GM12874 (cell line): Measurements from ENCODE around the gene GPR153.

Experiments used
- TF ChIP-seq, protein P1 (sequence below): IDR thresholded peaks from 2 replicates; pipeline ENCODE4 v1.5.1; 2011; ENCODE audit warnings: low read depth, mild to moderate bottlenecking, control low read depth, low read length, moderate library complexity; ENCODE audit not compliant: insufficient read depth

The GPR153 gene

DNA sequence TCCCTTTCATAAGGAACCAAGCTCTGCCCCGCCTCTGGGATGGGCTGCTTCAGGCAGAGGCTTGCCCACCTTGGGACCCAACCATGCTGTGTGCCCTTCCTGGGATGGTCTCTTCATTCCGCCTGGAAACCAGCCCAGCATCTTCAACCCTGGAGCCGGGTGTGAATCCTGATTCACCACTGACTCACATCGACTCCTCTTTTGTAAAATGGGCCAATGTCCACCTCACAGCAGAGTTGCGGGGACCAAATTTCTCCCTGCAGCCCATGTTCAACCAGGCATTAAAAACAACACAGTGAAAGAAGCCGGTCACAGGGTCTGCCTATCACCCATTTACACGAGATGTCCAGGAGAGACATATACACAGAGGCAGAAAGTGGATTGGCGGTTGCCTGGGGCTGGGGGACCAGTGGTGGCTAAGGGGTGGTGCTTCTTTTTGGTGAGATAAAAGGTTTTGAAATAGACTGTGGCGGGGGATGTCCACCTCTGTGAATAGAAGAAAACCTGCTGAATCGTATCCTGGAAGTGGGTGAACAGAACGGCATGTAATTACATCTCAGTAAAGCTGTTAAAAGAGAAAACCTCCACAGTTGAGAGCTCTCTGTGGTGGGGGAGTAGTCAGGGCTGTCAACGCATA is 6.9 kb upstream of the GPR153 start:
- TF ChIP-seq, protein P1, sequence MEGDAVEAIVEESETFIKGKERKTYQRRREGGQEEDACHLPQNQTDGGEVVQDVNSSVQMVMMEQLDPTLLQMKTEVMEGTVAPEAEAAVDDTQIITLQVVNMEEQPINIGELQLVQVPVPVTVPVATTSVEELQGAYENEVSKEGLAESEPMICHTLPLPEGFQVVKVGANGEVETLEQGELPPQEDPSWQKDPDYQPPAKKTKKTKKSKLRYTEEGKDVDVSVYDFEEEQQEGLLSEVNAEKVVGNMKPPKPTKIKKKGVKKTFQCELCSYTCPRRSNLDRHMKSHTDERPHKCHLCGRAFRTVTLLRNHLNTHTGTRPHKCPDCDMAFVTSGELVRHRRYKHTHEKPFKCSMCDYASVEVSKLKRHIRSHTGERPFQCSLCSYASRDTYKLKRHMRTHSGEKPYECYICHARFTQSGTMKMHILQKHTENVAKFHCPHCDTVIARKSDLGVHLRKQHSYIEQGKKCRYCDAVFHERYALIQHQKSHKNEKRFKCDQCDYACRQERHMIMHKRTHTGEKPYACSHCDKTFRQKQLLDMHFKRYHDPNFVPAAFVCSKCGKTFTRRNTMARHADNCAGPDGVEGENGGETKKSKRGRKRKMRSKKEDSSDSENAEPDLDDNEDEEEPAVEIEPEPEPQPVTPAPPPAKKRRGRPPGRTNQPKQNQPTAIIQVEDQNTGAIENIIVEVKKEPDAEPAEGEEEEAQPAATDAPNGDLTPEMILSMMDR = no peak

DNA sequence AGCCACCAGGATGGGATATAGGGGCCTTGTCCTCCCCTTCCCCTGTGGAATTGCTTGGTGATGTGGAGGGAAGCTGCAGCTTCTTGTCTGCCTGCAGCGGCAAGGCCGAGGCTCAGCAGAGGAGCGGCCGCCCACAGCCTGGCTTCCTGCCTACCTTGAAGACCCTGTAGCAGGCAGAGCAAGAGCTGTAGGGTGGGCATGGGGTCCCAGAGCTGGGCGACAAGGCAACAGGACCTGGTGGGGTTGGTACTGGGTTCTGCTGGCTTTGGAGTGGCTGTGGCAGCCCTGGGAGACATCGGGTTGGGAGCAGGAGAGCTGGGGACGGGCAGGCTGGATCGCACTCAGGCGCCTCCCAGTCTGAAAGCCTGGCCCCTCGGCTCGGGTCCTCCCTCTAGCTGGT is 5.7 kb upstream of the GPR153 start:
- TF ChIP-seq, protein P1 = no peak

DNA sequence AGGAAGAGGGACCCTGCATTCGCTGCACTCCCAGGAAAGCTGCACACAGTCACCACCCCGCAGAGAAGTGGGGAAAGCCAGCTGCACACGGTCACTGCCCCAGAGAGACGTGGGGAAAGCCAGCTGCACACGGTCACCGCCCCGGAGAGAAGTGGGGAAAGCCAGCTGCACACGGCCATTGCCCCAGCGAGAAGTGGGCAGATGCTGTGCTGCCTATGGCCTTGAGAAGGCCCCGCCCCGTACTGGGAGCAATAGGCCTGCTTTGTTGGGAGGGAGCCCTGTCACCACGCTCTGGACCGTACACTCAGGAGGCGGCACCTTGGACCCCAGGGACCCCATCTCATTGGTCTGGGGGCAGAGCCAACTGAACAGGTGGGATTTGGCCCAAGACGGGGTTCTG is 4.3 kb upstream of the GPR153 start:
- TF ChIP-seq, protein P1 = no peak

DNA sequence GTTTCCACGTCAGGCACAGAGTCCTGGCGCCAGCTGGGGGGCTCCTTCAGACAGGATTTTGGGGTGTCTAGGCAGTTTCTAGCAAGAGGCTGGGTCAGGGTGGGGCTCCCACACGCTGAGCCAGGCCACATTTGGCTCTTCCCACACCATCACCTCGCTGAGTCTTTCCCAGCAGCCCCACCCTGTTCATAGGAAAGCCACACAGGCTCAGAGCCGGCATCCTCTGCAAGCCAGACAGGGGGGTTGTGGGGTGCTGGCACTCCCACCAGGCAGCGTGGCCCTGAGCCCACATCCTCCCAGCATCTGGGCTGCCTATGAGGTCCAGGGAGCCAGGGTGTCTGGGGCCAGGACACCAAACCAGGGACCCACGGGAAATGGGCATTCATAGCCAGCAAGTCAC is 2.8 kb upstream of the GPR153 start:
- TF ChIP-seq, protein P1 = no peak

DNA sequence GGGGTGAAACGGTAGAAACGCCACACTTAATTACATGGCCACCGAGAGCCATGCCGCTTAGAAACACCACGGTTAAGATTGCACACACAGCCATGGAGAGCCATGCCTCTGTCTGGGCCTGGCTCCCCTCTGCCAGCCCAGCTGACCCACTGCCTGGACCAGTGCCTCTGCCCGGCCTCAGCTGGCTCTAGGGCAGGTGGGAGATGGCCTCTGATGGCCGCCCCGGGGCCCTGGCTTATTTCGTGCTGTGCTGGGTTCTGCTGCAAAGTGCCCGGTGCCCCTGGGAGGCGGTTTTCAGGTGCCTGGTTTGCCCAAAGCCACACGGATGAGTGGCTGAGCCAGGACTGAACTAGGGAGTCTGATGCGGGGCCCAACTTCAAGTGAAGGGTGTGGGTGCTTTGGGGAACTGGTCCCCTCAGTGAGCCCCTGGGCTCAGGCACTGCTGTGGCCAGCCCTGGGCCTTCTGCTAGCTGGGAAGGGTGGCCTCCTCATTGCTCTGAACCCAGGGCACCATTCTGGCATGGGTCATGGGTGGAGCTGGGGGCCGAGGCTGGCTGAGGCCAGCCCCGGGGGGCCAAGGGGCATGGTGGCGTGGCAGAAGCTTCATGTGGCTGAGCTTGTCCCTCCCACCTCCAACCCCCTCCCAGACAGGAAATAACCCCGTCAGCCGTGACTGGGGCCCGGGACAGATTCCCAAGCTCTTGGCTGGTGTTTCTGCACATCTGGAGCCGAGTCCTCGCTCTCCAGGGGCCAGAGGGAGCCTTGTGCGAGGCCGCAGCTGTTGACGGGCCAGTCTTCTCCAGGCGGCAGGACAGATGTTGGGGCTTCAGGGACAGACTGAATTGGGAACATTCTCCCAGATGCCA is 1.9 kb upstream of the GPR153 start:
- TF ChIP-seq, protein P1 = no peak

DNA sequence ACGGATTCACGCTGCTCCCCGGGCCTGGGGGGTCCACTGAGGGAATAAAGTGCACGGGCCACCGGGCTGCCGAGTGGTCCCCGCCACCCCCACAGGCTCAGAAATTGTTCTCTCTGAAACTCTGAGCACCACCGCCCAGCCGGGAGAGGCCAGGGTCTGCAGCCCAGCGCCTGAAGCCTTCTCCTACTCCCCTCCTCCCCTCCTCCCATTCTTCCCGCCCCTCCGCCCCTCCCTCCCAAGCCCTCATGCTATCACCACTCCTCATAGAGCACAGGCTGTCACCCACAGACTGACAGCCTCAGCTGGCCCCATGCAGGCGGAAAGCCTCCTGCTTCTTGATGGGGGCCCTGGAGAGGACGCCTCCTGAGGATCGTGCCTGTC is 707 bp upstream of the GPR153 start:
- TF ChIP-seq, protein P1 = no peak

DNA sequence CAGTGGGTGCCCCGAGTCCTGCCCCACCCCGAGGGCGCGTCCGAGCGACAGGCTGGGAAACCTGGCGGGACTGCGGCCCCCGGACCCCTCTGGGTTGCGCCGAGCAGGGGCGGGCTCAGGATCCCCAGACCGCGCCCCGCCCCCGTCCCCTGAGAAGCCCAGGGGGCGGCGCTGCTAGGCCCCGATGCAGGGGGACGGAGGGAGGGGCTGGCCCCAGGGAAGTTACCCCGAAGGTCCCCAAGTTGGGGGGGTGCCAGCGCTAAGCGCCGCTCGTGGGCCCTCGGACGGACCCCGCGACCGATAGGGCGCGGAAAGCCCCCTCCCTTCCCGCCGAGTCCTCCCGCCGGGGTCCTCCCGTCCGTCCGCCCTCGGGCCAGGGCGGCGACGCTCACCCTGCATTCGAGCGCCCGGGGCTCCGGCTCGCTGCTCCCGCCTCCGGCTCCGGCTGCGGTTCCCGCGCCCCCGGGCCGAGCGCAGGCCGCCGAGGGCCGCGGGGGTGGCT is 414 bp downstream of the GPR153 start:
- TF ChIP-seq, protein P1 = no peak
